Muscle layer of duodenum (tissue), 2 donors: ENCODE measurements around the gene METTL6.
"Not testable (repeated sequence)": the region's sequence is repeated elsewhere in the genome, so short reads cannot be mapped to it uniquely, and the experiment has no call there.

Experiments
- H3K27ac ChIP-seq: one replicate; pipeline ENCODE4 v1.7.0; 2013; ENCODE audit warnings: mild to moderate bottlenecking, low read length
- H3K27me3 ChIP-seq: one replicate; pipeline ENCODE4 v1.7.0; 2013; ENCODE audit warnings: low read depth, mild to moderate bottlenecking, control low read depth, low read length
- H3K36me3 ChIP-seq, 2 donors: one replicate each; pipeline ENCODE4 v1.7.0; 2013; ENCODE audit warnings: low read length in 2 of 2, control low read depth in 1 of 2, mild to moderate bottlenecking in 1 of 2; ENCODE audit not compliant: insufficient read depth in 2 of 2, control insufficient read depth in 1 of 2
- H3K4me1 ChIP-seq, 2 donors: one replicate each; pipeline ENCODE4 v1.7.0; 2013; ENCODE audit warnings: low read length in 2 of 2, mild to moderate bottlenecking in 2 of 2, control low read depth in 1 of 2, moderate library complexity in 1 of 2; ENCODE audit not compliant: insufficient read depth in 2 of 2, control insufficient read depth in 1 of 2
- H3K4me3 ChIP-seq, 2 donors: one replicate each; pipeline ENCODE4 v1.7.0; 2013; ENCODE audit warnings: low read length in 2 of 2, low read depth in 1 of 2, mild to moderate bottlenecking in 1 of 2
- H3K9me3 ChIP-seq, 2 donors: one replicate each; pipeline ENCODE4 v1.7.0; 2013; ENCODE audit warnings: low read length in 2 of 2, control low read depth in 1 of 2, mild to moderate bottlenecking in 1 of 2; ENCODE audit not compliant: control insufficient read depth in 1 of 2
- donor health status: healthy.

The METTL6 gene

GRCh38 chr3:15458212-15458780 lies 31.0 kb upstream of the METTL6 start:
- Histone ChIP-seq H3K4me1 (no peaks in the 10 kb centered on the region), H3K27ac (no peak overlapping the region), H3K9me3 (no peaks in the 10 kb centered on the region), H3K4me3 (no peak overlapping the region), H3K27me3 (no peaks in the 10 kb centered on the region), H3K36me3 (peaks cover 0 to 19% of the 10 kb centered on the region in 2 donors)

GRCh38 chr3:15456915-15457314 lies 29.6 kb upstream of the METTL6 start:
- not testable (repeated sequence) for H3K27me3 ChIP-seq, H3K4me1 ChIP-seq, H3K9me3 ChIP-seq, H3K4me3 ChIP-seq, H3K27ac ChIP-seq
- H3K36me3 ChIP-seq: peaks cover 0 to 20% of the 10 kb centered on the region in 2 donors

GRCh38 chr3:15456321-15456720 lies 29.0 kb upstream of the METTL6 start:
- H3K27me3 ChIP-seq: no peaks in the 10 kb centered on the region
- no peak overlapping the region for H3K27ac ChIP-seq
- H3K36me3 ChIP-seq: peaks cover 0 to 23% of the 10 kb centered on the region in 2 donors
- no peaks in the 10 kb centered on the region for H3K4me1 ChIP-seq
- no peak overlapping the region for H3K4me3 ChIP-seq
- H3K9me3 ChIP-seq: no peaks in the 10 kb centered on the region

- no peak overlapping the region for H3K4me3 ChIP-seq
- no peaks in the 10 kb centered on the region for H3K27me3 ChIP-seq
- no peaks in the 10 kb centered on the region for H3K4me1 ChIP-seq
- peaks cover 0 to 29% of the 10 kb centered on the region in 2 donors for H3K36me3 ChIP-seq
- H3K9me3 ChIP-seq: no peaks in the 10 kb centered on the region
- H3K27ac ChIP-seq: no peak overlapping the region
Measured at GRCh38 chr3:15455756-15456155, 28.4 kb upstream of the METTL6 start.

- Histone ChIP-seq H3K36me3 (peaks cover 0 to 29% of the 10 kb centered on the region in 2 donors), H3K27me3 (no peaks in the 10 kb centered on the region), H3K27ac (no peak overlapping the region), H3K9me3 (no peaks in the 10 kb centered on the region), H3K4me1 (no peaks in the 10 kb centered on the region), H3K4me3 (no peak overlapping the region)
Measured at GRCh38 chr3:15454965-15455364, 27.6 kb upstream of the METTL6 start.

- H3K4me3 ChIP-seq: no peak overlapping the region
- H3K9me3 ChIP-seq: no peaks in the 10 kb centered on the region
- H3K27ac ChIP-seq: no peak overlapping the region
- H3K4me1 ChIP-seq: no peaks in the 10 kb centered on the region
- peaks cover 0 to 29% of the 10 kb centered on the region in 2 donors for H3K36me3 ChIP-seq
- no peaks in the 10 kb centered on the region for H3K27me3 ChIP-seq
Measured at GRCh38 chr3:15453991-15454625, 26.8 kb upstream of the METTL6 start.

GRCh38 chr3:15453501-15453900 lies 26.2 kb upstream of the METTL6 start:
- H3K27ac ChIP-seq: no peak overlapping the region
- no peaks in the 10 kb centered on the region for H3K27me3 ChIP-seq
- H3K36me3 ChIP-seq: peaks cover 0 to 29% of the 10 kb centered on the region in 2 donors
- H3K4me3 ChIP-seq: no peak overlapping the region
- H3K9me3 ChIP-seq: no peaks in the 10 kb centered on the region
- no peaks in the 10 kb centered on the region for H3K4me1 ChIP-seq

- H3K9me3 ChIP-seq: no peaks in the 10 kb centered on the region
- H3K27ac ChIP-seq: no peak overlapping the region
- no peaks in the 10 kb centered on the region for H3K27me3 ChIP-seq
- H3K4me3 ChIP-seq: no peak overlapping the region
- H3K36me3 ChIP-seq: peaks cover 0 to 23% of the 10 kb centered on the region in 2 donors
- no peaks in the 10 kb centered on the region for H3K4me1 ChIP-seq
Measured at GRCh38 chr3:15452961-15453360, 25.6 kb upstream of the METTL6 start.

- Histone ChIP-seq H3K4me3 (no peak overlapping the region), H3K36me3 (peaks cover 0 to 23% of the 10 kb centered on the region in 2 donors), H3K27me3 (no peaks in the 10 kb centered on the region), H3K4me1 (no peaks in the 10 kb centered on the region), H3K9me3 (no peaks in the 10 kb centered on the region), H3K27ac (no peak overlapping the region)
Measured at GRCh38 chr3:15452156-15452555, 24.8 kb upstream of the METTL6 start.

- H3K9me3 ChIP-seq: no peaks in the 10 kb centered on the region
- H3K36me3 ChIP-seq: peaks cover 0 to 23% of the 10 kb centered on the region in 2 donors
- no peaks in the 10 kb centered on the region for H3K4me1 ChIP-seq
- no peak overlapping the region for H3K27ac ChIP-seq
- no peaks in the 10 kb centered on the region for H3K27me3 ChIP-seq
- H3K4me3 ChIP-seq: no peak overlapping the region
Measured at GRCh38 chr3:15451216-15452113, 24.1 kb upstream of the METTL6 start.

- H3K9me3 ChIP-seq: no peaks in the 10 kb centered on the region
- H3K4me1 ChIP-seq: no peaks in the 10 kb centered on the region
- H3K27ac ChIP-seq: no peak overlapping the region
- H3K27me3 ChIP-seq: no peaks in the 10 kb centered on the region
- no peak overlapping the region for H3K4me3 ChIP-seq
- peaks cover 0 to 17% of the 10 kb centered on the region in 2 donors for H3K36me3 ChIP-seq
Measured at GRCh38 chr3:15450438-15451215, 23.3 kb upstream of the METTL6 start.
